ENCODE results near the gene WTIP.

WTIP gene

DNA sequence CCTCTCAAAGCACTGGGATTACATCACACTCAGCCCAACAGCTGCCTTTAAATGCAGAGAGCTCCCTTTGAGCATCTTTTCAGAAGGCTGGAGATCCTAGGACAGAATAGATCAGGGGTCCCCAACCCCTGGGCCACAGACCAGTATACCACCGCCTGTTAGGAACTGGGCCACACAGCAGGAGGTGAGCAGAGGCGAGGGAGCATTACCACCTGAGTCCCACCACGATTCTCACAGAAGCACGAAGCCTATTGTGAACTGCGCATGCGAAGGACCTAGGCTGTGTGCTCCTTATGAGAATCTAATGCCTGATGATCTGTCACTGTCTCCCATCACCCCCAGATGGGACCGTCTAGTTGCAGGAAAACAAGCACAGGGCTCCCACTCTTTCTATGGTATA is 2.2 kb upstream of the WTIP start:
- in situ Hi-C loops (cut with MboI; ENCODE audit: low pct_unique_long_range_greater_than_20kb, low sequenced_read_pairs, unreplicated experiment), result loop anchor here (25.0 kb wide), 1 partner anchor 233 kb away; no protein-coding TSS in a partner anchor
- TF ChIP-seq, protein P1, sequence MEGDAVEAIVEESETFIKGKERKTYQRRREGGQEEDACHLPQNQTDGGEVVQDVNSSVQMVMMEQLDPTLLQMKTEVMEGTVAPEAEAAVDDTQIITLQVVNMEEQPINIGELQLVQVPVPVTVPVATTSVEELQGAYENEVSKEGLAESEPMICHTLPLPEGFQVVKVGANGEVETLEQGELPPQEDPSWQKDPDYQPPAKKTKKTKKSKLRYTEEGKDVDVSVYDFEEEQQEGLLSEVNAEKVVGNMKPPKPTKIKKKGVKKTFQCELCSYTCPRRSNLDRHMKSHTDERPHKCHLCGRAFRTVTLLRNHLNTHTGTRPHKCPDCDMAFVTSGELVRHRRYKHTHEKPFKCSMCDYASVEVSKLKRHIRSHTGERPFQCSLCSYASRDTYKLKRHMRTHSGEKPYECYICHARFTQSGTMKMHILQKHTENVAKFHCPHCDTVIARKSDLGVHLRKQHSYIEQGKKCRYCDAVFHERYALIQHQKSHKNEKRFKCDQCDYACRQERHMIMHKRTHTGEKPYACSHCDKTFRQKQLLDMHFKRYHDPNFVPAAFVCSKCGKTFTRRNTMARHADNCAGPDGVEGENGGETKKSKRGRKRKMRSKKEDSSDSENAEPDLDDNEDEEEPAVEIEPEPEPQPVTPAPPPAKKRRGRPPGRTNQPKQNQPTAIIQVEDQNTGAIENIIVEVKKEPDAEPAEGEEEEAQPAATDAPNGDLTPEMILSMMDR (IDR thresholded peaks at IDR 0.05; ENCODE audit: extremely low read depth, insufficient read depth, missing control alignments), result no peak
- no peak for DNase-seq (ENCODE audit: low spot score)

DNA sequence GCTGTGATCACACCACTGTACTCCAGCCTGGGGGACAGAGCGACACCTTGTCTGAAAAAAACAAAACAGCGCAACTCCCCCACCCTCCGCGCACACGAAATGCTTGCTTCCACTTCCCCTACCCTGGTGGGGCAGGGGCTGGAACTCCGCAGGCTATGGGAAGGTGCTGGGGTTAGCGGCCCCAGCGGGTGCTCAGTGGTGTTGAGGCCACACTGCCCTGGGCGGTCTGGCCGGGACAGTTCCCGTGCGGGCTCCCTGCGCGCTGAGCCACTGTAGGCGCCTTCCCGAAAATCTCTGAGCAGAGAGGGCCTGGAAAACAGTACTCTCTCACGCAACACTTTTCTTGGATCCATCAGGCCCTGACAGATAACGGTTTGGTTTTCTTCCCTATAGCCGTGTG is 1.1 kb upstream of the WTIP start:
- in situ Hi-C loops (cut with MboI; ENCODE audit: low pct_unique_long_range_greater_than_20kb, low sequenced_read_pairs, unreplicated experiment), result loop anchor here (25.0 kb wide), 1 partner anchor 232 kb away; no protein-coding TSS in a partner anchor
- TF ChIP-seq, protein P1 (IDR thresholded peaks at IDR 0.05; ENCODE audit: extremely low read depth, insufficient read depth, missing control alignments), result no peak
- DNase-seq (ENCODE audit: low spot score), result no peak

DNA sequence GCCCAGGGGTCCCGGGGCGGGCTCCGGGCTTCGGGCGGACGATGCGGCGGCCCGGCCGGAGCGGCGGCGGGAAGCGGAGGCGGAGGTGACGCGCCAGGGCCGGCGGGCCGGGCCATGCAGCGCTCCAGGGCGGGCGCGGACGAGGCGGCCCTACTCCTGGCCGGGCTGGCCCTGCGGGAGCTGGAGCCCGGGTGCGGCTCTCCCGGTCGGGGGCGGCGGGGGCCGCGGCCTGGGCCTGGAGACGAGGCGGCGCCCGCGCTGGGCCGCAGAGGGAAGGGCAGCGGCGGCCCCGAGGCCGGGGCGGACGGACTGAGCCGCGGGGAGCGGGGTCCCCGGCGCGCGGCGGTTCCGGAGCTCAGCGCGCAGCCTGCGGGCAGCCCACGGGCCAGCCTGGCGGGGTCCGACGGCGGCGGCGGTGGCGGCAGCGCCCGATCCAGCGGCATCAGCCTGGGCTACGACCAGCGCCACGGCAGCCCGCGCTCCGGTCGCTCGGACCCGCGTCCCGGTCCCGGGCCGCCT is 362 bp downstream of the WTIP start:
- TF ChIP-seq, protein P1 (IDR thresholded peaks at IDR 0.05; ENCODE audit: extremely low read depth, insufficient read depth, missing control alignments), result no peak
- in situ Hi-C loops (cut with MboI; ENCODE audit: low pct_unique_long_range_greater_than_20kb, low sequenced_read_pairs, unreplicated experiment), result loop anchor here (25.0 kb wide), 1 partner anchor 230 kb away; no protein-coding TSS in a partner anchor

DNA sequence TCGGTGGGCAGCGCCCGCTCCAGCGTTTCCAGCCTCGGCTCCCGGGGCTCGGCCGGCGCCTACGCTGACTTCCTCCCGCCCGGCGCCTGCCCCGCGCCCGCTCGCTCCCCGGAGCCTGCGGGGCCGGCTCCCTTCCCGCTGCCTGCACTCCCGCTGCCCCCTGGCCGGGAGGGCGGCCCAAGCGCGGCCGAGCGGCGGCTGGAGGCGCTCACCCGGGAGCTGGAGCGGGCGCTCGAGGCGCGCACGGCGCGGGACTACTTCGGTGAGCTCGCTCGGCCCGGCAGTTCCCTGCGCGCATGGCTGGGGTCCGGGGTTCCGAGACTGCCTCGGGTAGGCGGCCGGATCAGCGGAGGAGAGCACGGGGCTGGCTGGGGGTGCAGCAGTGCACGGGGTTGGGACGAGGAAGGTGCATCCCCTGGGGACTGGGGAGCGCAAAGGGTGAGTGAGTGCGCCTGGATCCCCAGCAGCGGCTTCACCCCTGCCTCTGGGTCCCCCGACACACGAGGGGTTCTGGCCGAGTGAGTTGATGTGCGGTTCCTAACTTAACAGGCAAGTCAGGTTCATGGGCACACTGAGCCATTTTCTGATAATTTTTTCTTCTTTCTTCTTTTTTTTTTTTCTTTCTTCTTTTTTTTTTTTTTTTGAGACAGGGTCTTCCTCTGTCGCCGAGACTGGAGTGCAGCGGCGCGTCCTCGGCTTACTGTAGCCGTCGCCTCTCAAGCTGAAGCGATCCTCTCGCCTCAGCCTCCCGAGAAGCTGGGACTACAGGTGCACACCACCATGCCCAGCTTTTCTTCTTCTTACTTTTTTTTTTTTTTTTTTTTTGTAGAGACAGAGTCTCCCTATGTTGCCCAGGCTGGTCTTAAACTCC is 1.1 kb downstream of the WTIP start:
- peak; percentile 43 for DNase-seq (ENCODE audit: low spot score)
- in situ Hi-C loops (cut with MboI; ENCODE audit: low pct_unique_long_range_greater_than_20kb, low sequenced_read_pairs, unreplicated experiment), result loop anchor here (25.0 kb wide), 1 partner anchor 230 kb away; no protein-coding TSS in a partner anchor
- TF ChIP-seq, protein P1 (IDR thresholded peaks at IDR 0.05; ENCODE audit: extremely low read depth, insufficient read depth, missing control alignments), result no peak

More for the DNA sequence above, 362 bp downstream of the WTIP start:
- DNase-seq (ENCODE audit: low spot score), result peak; percentile 50

DNA sequence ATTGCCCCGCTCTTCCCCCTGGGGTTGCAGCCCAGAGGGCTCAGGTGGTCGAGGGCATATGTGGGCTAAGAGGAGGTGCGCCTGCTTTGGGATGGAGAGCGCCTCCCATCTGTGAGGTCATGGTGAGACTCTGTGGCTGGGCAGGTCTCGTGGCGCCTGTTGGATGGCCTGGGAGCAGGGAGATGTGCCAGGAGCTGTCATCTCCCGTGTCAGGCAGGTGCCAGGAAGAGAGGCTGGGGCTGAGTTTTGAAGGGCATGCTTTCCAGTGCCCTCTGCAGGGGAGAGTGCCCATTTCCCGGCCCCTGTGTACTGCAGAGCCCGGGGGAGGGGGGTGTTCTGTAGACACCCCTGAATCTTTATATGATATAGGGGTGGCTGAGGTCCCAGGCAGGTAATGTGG is 2.8 kb downstream of the WTIP start:
- no peak for DNase-seq (ENCODE audit: low spot score)
- in situ Hi-C loops (cut with MboI; ENCODE audit: low pct_unique_long_range_greater_than_20kb, low sequenced_read_pairs, unreplicated experiment), result loop anchor here (25.0 kb wide), 1 partner anchor 228 kb away; no protein-coding TSS in a partner anchor
- TF ChIP-seq, protein P1 (IDR thresholded peaks at IDR 0.05; ENCODE audit: extremely low read depth, insufficient read depth, missing control alignments), result no peak

DNA sequence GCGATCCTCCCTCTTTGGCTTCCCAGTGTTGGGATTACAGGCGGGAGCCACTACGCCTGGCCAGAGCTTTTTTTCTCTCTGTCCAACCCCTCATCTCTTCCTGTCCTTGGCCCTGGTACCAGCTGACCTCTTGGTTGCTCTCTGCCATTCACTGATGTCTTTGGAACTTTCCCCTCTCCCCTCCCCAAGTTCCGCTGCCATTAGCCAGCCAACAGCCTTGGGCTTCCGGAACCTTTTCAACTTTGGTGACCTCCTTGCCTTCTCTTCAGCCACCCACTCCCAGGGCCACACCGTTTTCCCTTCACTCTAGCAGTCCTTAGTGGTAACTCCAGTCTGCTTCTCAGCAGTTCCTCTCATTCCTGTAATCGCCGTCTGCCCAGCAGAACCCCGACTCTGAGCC is 4.3 kb downstream of the WTIP start:
- TF ChIP-seq, protein P1 (IDR thresholded peaks at IDR 0.05; ENCODE audit: extremely low read depth, insufficient read depth, missing control alignments), result no peak
- DNase-seq (ENCODE audit: low spot score), result no peak
- in situ Hi-C loops (cut with MboI; ENCODE audit: low pct_unique_long_range_greater_than_20kb, low sequenced_read_pairs, unreplicated experiment), result loop anchor here (25.0 kb wide), 1 partner anchor 226 kb away; no protein-coding TSS in a partner anchor

Data from GM13977 (cell line).